K562 (cell line): ENCODE results near the gene NSMF. TPM values are rescaled to one million over a fixed set of nuclear protein-coding genes. Genes with fewer than 3 reads are reported as not detected.

Experiments used
- ATF6 ChIP-seq: sonication (generic); formaldehyde crosslinking; IDR thresholded peaks from 2 replicates; pipeline ENCODE4 v1.4.0; 2020; ENCODE audit warnings: mild to moderate bottlenecking, missing genetic modification reagents
- BCOR ChIP-seq: fragments of 450-650 bp; IDR thresholded peaks from 2 replicates; pipeline ENCODE4 v1.6.1; 2016
- BHLHE40 ChIP-seq: IDR thresholded peaks from 2 replicates; pipeline ENCODE4 v1.6.1; 2011; ENCODE audit warnings: low read length, improper control_type of control experiment
- CC2D1A ChIP-seq: fragments of 450-650 bp; IDR thresholded peaks from 2 replicates; pipeline ENCODE4 v1.6.1; 2017; ENCODE audit warnings: mild to moderate bottlenecking
- CREM ChIP-seq: IDR thresholded peaks from 2 replicates; pipeline ENCODE4 v1.6.1; 2014; ENCODE audit warnings: antibody characterized with exemption, low read depth
- ETS2 ChIP-seq: IDR thresholded peaks from 2 replicates; pipeline ENCODE4 v1.6.1; 2016; ENCODE audit warnings: borderline replicate concordance, missing genetic modification characterization, mild to moderate bottlenecking, moderate library complexity, missing compliant biosample characterization; ENCODE audit not compliant: poor library complexity, severe bottlenecking
- GABPB1 ChIP-seq: sonication (generic); formaldehyde crosslinking; IDR thresholded peaks from 2 replicates; pipeline ENCODE4 v1.8.0; 2022; ENCODE audit warnings: mild to moderate bottlenecking, missing genetic modification reagents
- GATA2 ChIP-seq: sonication (generic); formaldehyde crosslinking; IDR thresholded peaks from 2 replicates; pipeline ENCODE4 v1.4.0; 2020; ENCODE audit warnings: mild to moderate bottlenecking, missing genetic modification reagents
- HMGXB4 ChIP-seq: sonication (generic); formaldehyde crosslinking; IDR thresholded peaks from 2 replicates; pipeline ENCODE4 v1.8.1; 2023; ENCODE audit warnings: mild to moderate bottlenecking, missing genetic modification reagents
- HOMEZ ChIP-seq: fragments of 250-450 bp; sonication (Bioruptor Pico); IDR thresholded peaks from 2 replicates; pipeline ENCODE4 v1.4.0; 2020; ENCODE audit warnings: mild to moderate bottlenecking, moderate library complexity
- HSF4 ChIP-seq: fragments of 250-450 bp; sonication (Bioruptor Pico); IDR thresholded peaks from 2 replicates; pipeline ENCODE4 v2.1.2; 2022; ENCODE audit warnings: mild to moderate bottlenecking, moderate library complexity, borderline replicate concordance
- KAT8 ChIP-seq: fragments of 450-650 bp; IDR thresholded peaks from 2 replicates; pipeline ENCODE4 v1.6.1; 2016; ENCODE audit warnings: low read depth, mild to moderate bottlenecking
- NRF1 ChIP-seq, 2 experiments: fragments of 450-650 bp; IDR thresholded peaks in 1 of 2; conservative IDR thresholded peaks in 1 of 2; 2 replicates each; pipeline ENCODE4 v1.6.1; 2014; ENCODE audit warnings: mild to moderate bottlenecking in 2 of 2
- PURB ChIP-seq: sonication (generic); formaldehyde crosslinking; IDR thresholded peaks from 2 replicates; pipeline ENCODE4 v1.9.0; 2021; ENCODE audit warnings: low read depth, mild to moderate bottlenecking, missing genetic modification reagents
- RB1 ChIP-seq: fragments of 450-650 bp; IDR thresholded peaks from 2 replicates; pipeline ENCODE4 v1.6.1; 2017; ENCODE audit warnings: low read depth, mild to moderate bottlenecking
- SAFB ChIP-seq: fragments of 200-400 bp; formaldehyde crosslinking; IDR thresholded peaks from 2 replicates; pipeline ENCODE4 v1.6.1; 2017; ENCODE audit warnings: low read depth, low read length, borderline replicate concordance
- SREBF1 ChIP-seq: fragments of 150-350 bp; IDR thresholded peaks from 2 replicates; pipeline ENCODE4 v1.6.1; 2014; ENCODE audit warnings: antibody characterized with exemption, low read depth, low read length, borderline replicate concordance
- TEAD2 ChIP-seq: fragments of 450-650 bp; IDR thresholded peaks from 2 replicates; pipeline ENCODE4 v1.6.1; 2016; ENCODE audit warnings: missing genetic modification characterization, control low read depth, missing compliant biosample characterization
- TSC22D4 ChIP-seq: fragments of 450-650 bp; IDR thresholded peaks from 2 replicates; pipeline ENCODE4 v1.6.1; 2016; ENCODE audit warnings: missing genetic modification characterization, missing biosample characterization, control low read depth
- ZBTB1 ChIP-seq: sonication (generic); formaldehyde crosslinking; IDR thresholded peaks from 2 replicates; pipeline ENCODE4 v1.8.1; 2023; ENCODE audit warnings: missing genetic modification reagents, low read depth, mild to moderate bottlenecking, borderline replicate concordance
- ZNF134 ChIP-seq: fragments of 250-450 bp; sonication (Bioruptor Pico); conservative IDR thresholded peaks from 2 replicates; pipeline ENCODE4 v1.4.0; 2020
- ZNF146 ChIP-seq: IDR thresholded peaks from one replicate; pipeline ENCODE4 v1.6.1; 2018; ENCODE audit warnings: missing compliant biosample characterization; ENCODE audit not compliant: unreplicated experiment
- ZNF449 ChIP-seq: fragments of 250-450 bp; sonication (Bioruptor Pico); IDR thresholded peaks from 2 replicates; pipeline ENCODE4 v1.8.0; 2022; ENCODE audit warnings: moderate library complexity, mild to moderate bottlenecking, inconsistent platforms
- polyA plus RNA-seq, 8 experiments: library from polyadenylated mRNA; depleted of rRNA in 4 of 8; stranded (reverse) in 5 of 8; unstranded in 3 of 8; fragments of >200 nt; fragmentation: Nextera tagmentation in 2 of 8; fragmentation: Illumina TruSeq in 1 of 8; extraction: Ambion mirVana in 2 of 8; extraction: Trizol in 1 of 8; gene quantifications; 2 replicates each; pipeline versions ENCODE4 v1.2.1 to v1.2.3, GENCODE V29; 2011 to 2014; ENCODE audit warnings: inconsistent platforms in 1 of 8, missing spikeins in 1 of 8
- total RNA-seq, 7 experiments: library from RNA; depleted of rRNA in 6 of 7; stranded (reverse); fragments of >200 nt in 6 of 7; fragmentation: Illumina TruSeq in 2 of 7; extraction: Trizol in 2 of 7; gene quantifications; 2 replicates each; pipeline versions ENCODE4 v1.2.1 to v1.2.3, GENCODE V29; 2011 to 2021; ENCODE audit warnings: low replicate concordance in 1 of 7

NSMF gene
- total and polyA plus RNA-seq, 9 of the 15 experiments (the other 6 are each of a cell fraction or from before 2014, with no cell fraction given): 0.20 to 82.7 (median 29.3) TPM

GRCh38 chr9:137429974-137430722, 29.0 kb downstream of the NSMF start (continued):
- TF ChIP-seq ZBTB1 (CRISPR knock-in tag): no peak
- TF ChIP-seq SAFB: no peak
- no peak for TF ChIP-seq KAT8
- TF ChIP-seq GABPB1 (CRISPR knock-in tag): no peak
- TF ChIP-seq GATA2 (CRISPR knock-in tag): no peak
- no peak for TF ChIP-seq ATF6 (CRISPR knock-in tag)
- TF ChIP-seq ZNF134: no peak
- TF ChIP-seq SREBF1: no peak
- no peak for TF ChIP-seq PURB (CRISPR knock-in tag)
- peak; percentile 67 for TF ChIP-seq CREM
- TF ChIP-seq HMGXB4 (CRISPR knock-in tag): no peak
- no peak for TF ChIP-seq HSF4 (CRISPR knock-in tag)
- TF ChIP-seq ETS2 (tag): no peak
- peak; percentile 54 for TF ChIP-seq BHLHE40
- TF ChIP-seq NRF1 (conservative IDR thresholded peaks at IDR 0.05 in 1 of 2, IDR thresholded peaks at IDR 0.05 in 1 of 2): peak; percentile 81 to 84
- TF ChIP-seq ZNF449 (CRISPR knock-in tag): no peak
- no peak for TF ChIP-seq ZNF146
- no peak for TF ChIP-seq BCOR
- TF ChIP-seq TSC22D4 (tag): no peak
- peak; percentile 49; the same call in 1 of the 2 replicates for TF ChIP-seq RB1
- TF ChIP-seq HOMEZ (CRISPR knock-in tag): no peak
- TF ChIP-seq TEAD2 (tag): no peak
- no peak for TF ChIP-seq CC2D1A
